ENCODE data around the gene EBF3. TPM values are rescaled to one million over a fixed set of nuclear protein-coding genes. Genes with fewer than 3 reads are reported as not detected.

EBF3 gene
- total RNA-seq, 4 donors from 2014 or later: 29.1 to 50.9 (median 43.9) TPM

DNA sequence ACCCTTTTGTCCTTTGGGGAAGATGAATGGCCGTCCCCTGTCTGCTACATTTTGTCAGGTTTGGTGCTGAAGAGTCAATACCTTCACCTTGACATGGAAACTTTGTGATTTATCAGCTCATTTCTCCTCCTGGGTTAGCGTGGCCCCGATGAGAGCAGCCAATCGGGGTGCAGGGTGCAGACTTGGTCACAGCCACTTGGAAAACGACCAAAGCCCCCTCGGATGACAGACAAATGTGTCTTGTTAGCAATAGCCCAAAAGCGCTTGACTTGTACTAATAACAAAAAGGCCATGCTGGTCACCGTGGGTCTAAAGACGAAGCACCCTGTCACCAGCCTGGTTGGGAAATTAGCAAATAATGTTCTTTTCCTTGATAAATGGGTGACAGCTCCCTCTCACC is 103.7 kb downstream of the EBF3 start:
- TF ChIP-seq, protein P1, sequence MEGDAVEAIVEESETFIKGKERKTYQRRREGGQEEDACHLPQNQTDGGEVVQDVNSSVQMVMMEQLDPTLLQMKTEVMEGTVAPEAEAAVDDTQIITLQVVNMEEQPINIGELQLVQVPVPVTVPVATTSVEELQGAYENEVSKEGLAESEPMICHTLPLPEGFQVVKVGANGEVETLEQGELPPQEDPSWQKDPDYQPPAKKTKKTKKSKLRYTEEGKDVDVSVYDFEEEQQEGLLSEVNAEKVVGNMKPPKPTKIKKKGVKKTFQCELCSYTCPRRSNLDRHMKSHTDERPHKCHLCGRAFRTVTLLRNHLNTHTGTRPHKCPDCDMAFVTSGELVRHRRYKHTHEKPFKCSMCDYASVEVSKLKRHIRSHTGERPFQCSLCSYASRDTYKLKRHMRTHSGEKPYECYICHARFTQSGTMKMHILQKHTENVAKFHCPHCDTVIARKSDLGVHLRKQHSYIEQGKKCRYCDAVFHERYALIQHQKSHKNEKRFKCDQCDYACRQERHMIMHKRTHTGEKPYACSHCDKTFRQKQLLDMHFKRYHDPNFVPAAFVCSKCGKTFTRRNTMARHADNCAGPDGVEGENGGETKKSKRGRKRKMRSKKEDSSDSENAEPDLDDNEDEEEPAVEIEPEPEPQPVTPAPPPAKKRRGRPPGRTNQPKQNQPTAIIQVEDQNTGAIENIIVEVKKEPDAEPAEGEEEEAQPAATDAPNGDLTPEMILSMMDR (IDR thresholded peaks at IDR 0.05; ENCODE audit: low read depth): no peak

DNA sequence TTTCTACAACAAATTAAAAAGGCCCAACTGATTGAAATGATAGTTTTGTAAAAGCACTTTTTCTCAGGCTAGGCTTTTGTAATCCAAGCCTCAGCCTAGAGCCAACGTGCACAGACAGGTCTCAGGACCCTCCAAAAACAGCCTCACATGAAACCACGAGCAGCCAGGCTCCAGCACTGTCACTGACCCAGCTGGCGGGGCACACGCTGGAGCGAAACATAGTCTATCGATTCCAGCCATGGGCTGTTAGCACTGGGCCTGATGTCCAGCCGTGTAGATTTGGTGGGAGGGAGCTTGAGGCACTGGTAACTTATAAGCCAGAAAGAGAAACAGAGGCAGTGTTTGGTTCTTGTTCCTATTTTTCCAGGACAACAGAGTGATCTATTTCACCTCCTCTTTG is 104.5 kb downstream of the EBF3 start:
- TF ChIP-seq, protein P1 (IDR thresholded peaks at IDR 0.05; ENCODE audit: low read depth): no peak

DNA sequence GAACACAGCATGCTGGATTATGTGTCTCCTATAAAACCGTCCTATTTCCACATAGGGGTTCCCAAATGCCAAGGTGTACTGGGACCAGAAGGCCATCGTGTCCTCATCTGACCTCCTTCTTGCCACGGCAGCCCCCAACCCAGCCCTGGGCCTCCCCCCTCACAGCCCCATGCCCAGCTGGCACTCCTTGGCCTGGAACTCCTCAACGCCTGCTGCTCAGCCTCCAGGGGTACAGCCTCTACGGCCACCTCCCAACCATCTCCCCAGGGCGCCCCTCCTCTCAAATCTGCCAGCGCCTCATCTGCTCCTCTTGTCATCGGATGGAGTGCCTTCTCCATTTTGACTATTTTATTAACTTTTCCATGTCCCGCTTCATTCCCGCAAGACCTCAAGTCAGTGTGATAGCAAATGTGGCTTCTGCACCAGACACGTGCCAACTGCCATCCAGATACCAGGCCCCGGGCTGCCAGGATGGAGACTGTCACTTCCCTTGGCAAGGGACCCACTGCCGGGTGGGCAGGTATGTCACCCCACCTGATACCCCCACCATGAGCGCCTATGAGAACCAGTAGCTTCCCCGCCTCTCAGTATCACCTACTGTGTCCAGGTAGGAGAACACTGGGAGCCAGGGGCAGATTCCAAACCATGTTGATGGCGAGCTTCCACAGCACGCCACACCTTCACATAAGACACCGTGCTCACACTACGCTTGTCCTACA is 106.7 kb downstream of the EBF3 start:
- TF ChIP-seq, protein P1 (IDR thresholded peaks at IDR 0.05; ENCODE audit: low read depth): no peak

DNA sequence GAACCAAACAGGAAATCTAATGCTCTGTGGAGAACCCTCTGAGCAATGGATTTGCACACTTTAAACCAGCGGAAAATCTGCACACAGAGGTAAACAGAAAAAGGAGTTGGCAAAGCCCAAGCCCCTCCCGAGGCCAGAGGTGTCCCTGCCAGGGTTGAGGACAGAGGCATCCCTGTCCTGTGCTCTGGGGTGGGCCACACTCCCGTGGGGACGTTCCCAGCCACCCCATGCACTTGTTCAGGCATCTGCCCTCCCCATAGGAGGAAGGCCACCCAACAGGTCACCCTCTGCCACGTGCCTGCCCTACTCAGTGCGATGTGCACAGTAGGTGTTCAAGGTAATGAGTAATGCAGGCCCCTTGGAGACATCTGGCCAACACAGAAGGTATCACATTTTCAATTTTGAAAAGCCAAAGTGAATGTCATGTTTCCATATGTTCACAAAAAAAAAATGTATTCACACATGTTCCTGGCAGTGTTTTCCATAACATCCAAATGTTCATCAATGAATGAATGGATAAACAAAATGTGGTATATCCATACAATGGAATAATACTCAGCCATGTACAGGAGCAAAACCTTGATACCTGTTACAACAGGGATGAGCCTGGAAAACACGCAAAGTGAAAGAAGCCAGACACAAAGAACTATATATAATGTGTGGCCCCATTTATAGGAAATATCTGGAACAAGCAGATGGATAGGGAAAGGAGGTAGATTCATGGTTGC is 108.1 kb downstream of the EBF3 start:
- TF ChIP-seq, protein P1 (IDR thresholded peaks at IDR 0.05; ENCODE audit: low read depth): no peak

DNA sequence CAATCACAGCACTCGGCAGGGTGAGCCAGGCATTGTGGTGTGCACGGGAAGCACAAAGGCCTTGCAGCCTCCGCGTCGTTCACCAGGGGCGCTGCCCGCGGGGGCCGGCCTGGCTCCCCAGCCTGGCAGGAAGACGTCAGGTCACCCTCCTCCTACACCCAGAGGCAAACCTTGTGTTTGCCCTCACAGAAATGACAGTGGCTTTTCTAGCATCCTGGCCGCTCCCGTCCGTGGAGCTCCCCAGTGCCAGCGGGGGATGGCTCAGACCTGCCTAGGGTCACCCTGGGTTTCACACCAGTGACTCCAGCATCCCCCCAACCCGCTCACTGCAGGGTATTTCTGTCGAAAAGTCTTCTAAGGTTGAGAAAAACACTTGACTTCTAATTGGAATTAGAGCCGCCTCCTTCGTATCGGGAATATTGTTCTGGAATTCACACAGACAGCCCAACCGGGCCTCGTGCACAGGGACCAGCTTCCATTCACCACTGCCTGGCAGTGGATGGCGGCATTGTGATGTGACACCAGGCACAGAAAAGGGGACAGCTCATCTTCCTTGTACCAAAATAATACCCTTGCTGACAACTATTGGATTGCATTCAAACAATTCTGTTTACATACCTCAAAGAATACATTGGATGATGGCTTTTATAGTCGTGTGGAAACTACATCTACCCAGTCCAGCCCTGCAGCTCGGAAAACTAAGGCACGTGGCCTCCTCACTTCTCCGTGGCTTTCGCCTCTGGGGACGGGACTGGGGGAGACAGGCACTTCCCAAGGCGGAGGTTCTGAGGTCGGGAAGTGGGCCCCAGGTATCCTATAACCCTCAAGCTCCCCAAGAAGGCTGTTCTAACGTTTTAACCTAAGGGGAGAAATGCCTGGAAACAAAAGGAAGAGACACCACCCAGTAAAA is 109.0 kb downstream of the EBF3 start:
- TF ChIP-seq, protein P1 (IDR thresholded peaks at IDR 0.05; ENCODE audit: low read depth): no peak

DNA sequence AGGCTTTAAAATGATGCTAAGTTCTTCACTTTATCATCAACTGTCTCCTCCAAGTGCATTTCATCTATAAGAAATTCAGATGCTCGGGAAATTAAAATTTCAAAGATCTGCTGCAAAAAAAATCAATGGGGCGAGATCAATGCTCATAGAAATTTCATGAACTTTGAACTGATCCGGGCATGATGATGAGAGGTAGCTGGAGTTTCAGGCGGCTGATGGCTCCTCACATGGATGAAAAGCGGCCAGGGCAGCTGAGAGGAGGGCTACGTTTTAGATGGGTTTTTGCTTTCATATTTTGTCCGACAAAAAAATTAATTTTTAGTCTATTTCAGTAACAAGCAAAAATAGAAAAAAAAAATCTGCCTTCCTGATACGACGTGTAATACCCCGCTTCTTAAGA is 109.9 kb downstream of the EBF3 start:
- TF ChIP-seq, protein P1 (IDR thresholded peaks at IDR 0.05; ENCODE audit: low read depth): no peak

DNA sequence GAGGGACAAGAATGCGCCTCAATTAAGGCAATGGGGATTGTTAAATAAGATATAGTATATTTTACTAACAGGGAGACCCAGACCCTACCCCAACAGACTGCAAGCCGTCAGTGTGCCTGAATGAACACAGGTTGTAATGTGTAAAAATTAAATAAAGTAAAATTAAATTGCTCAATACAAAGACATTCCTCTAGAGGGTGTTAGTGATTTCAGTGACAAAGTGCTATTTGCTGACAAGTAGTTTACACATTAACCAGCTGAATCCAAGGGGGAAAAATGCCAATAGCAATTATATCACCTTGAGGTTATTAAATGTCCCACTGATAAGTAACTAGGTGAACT is 110.5 kb downstream of the EBF3 start:
- TF ChIP-seq, protein P1 (IDR thresholded peaks at IDR 0.05; ENCODE audit: low read depth): no peak
